HCT116 (cell line): ENCODE results near the gene LGALS7. TPM values are rescaled to one million over a fixed set of nuclear protein-coding genes. Genes with fewer than 3 reads are reported as not detected.

ENCODE experiments used
- ATAC-seq: fragments of 200-7000 bp; cut with Tn5 transposase; 2 replicates; pipeline ENCODE4 v1.9.1; 2020; ENCODE audit warnings: mild to moderate bottlenecking, moderate library complexity
- BruUV-seq: library from RNA; stranded (reverse); fragments of 400-500 nt; replicated peaks from 2 replicates; lab custom pipeline; 2021; lab: Mats Ljungman, UMichigan
- CTCF ChIA-PET: fragments of 300-600 bp; sonication (Branson Sonifier 250); formaldehyde crosslinking; loops from one replicate; lab custom pipeline; 2021; ENCODE audit warnings: antibody characterized with exemption; lab: Charles Lee
- POLR2A ChIA-PET: fragments of 300-600, 350-600 bp; sonication (Branson Sonifier 250); formaldehyde crosslinking; loops from one replicate; lab custom pipeline; 2021; ENCODE audit warnings: antibody characterized with exemption; lab: Charles Lee
- RAD21 ChIA-PET, 2 experiments: fragments of 300-600 bp; sonication (Branson Sonifier 250); formaldehyde crosslinking; loops; one replicate each; lab custom pipeline; 2023; ENCODE audit warnings: low total read pairs in 2 of 2; ENCODE audit not compliant: uncharacterized antibody in 2 of 2, unreplicated experiment in 2 of 2, low non-redundant PET in 1 of 2; lab: Charles Lee
- DNase-seq: peaks from one replicate; pipeline ENCODE4 v3.0.0-alpha.2; 2010; ENCODE audit warnings: low read depth, low spot score
- H2AFZ ChIP-seq: fragments of 200-600 bp; shearing (Covaris generic), sonication (generic); 2 replicates; pipeline ENCODE4 v1.6.1; 2017; ENCODE audit warnings: low read depth, mixed run types, mixed read lengths, antibody characterized with exemption, low read length; ENCODE audit not compliant: poor library complexity, severe bottlenecking
- H3K27ac ChIP-seq: 2 replicates; pipeline ENCODE4 v1.5.1; 2012; ENCODE audit warnings: low read depth, low read length
- H3K27me3 ChIP-seq: fragments of 200-600 bp; sonication (generic); 2 replicates; pipeline ENCODE4 v1.6.1; 2016; ENCODE audit warnings: mixed run types, low read length, mixed read lengths; ENCODE audit not compliant: insufficient read depth
- H3K36me3 ChIP-seq, 2 experiments: fragments of 200-500 bp in 1 of 2; fragments of 200-600 bp in 1 of 2; sonication (Bioruptor generic) in 1 of 2; sonication (generic) in 1 of 2; 2 replicates each; pipeline versions ENCODE4 v1.5.1 to v1.6.1; 2014 to 2016; ENCODE audit warnings: low read length in 2 of 2, inconsistent platforms in 1 of 2, mixed read lengths in 1 of 2, mixed run types in 1 of 2; ENCODE audit not compliant: insufficient read depth in 2 of 2, control insufficient read depth in 1 of 2
- H3K4me1 ChIP-seq, 2 experiments: fragments of 200-600 bp in 1 of 2; sonication (generic) in 1 of 2; 2 replicates each; pipeline versions ENCODE4 v1.5.1 to v1.6.1; 2012 to 2017; ENCODE audit warnings: low read length in 2 of 2, inconsistent platforms in 1 of 2, mild to moderate bottlenecking in 1 of 2, mixed read lengths in 1 of 2, mixed run types in 1 of 2, moderate library complexity in 1 of 2; ENCODE audit not compliant: insufficient read depth in 2 of 2, control insufficient read depth in 1 of 2
- H3K4me2 ChIP-seq: fragments of 200-600 bp; sonication (generic); 2 replicates; pipeline ENCODE4 v1.6.1; 2017; ENCODE audit warnings: mixed run types, low read length, mixed read lengths
- H3K4me3 ChIP-seq, 2 experiments: fragments of 200-600 bp in 1 of 2; sonication (generic) in 1 of 2; replicated peaks in 1 of 2; 2 replicates each; pipeline ENCODE4 v1.5.1; 2011 to 2016; ENCODE audit warnings: low read length in 2 of 2, control low read depth in 1 of 2, low read depth in 1 of 2, mild to moderate bottlenecking in 1 of 2, mixed read lengths in 1 of 2, mixed run types in 1 of 2
- H3K79me2 ChIP-seq: fragments of 200-600 bp; sonication (generic); 2 replicates; pipeline ENCODE4 v1.6.1; 2017; ENCODE audit warnings: mild to moderate bottlenecking, mixed run types, low read length, moderate library complexity, mixed read lengths; ENCODE audit not compliant: insufficient read depth
- H3K9ac ChIP-seq: fragments of 200-600 bp; sonication (generic); 2 replicates; pipeline ENCODE4 v1.6.1; 2016; ENCODE audit warnings: low read length, mixed read lengths
- H3K9me2 ChIP-seq: fragments of 200-600 bp; sonication (generic), shearing (Covaris generic); 2 replicates; pipeline ENCODE4 v1.6.1; 2017; ENCODE audit warnings: mixed run types, mild to moderate bottlenecking, moderate library complexity; ENCODE audit not compliant: insufficient read depth
- H3K9me3 ChIP-seq, 2 experiments: fragments of 200-500 bp in 1 of 2; fragments of 200-600 bp in 1 of 2; sonication (Bioruptor generic) in 1 of 2; sonication (generic) in 1 of 2; 2 replicates each; pipeline ENCODE4 v1.6.1; 2014 to 2017; ENCODE audit warnings: low read length in 2 of 2, mixed read lengths in 2 of 2, inconsistent platforms in 1 of 2, low read depth in 1 of 2, mild to moderate bottlenecking in 1 of 2, mixed run types in 1 of 2, moderate library complexity in 1 of 2; ENCODE audit not compliant: control insufficient read depth in 1 of 2, insufficient read depth in 1 of 2
- H4K20me1 ChIP-seq: fragments of 200-600 bp; sonication (generic), shearing (Covaris generic); 2 replicates; pipeline ENCODE4 v1.6.1; 2017; ENCODE audit warnings: mixed run types, mild to moderate bottlenecking, moderate library complexity; ENCODE audit not compliant: insufficient read depth
- EGR1 ChIP-seq: IDR thresholded peaks from 2 replicates; pipeline ENCODE4 v1.6.1; 2012; ENCODE audit warnings: low read depth
- EZH2phosphoT487 ChIP-seq: fragments of 200-600 bp; IDR thresholded peaks from 2 replicates; pipeline ENCODE4 v1.6.1; 2018; ENCODE audit warnings: antibody characterized with exemption, borderline replicate concordance
- FOSL1 ChIP-seq: IDR thresholded peaks from 2 replicates; pipeline ENCODE4 v1.6.1; 2012; ENCODE audit warnings: low read depth
- JUND ChIP-seq: IDR thresholded peaks from 2 replicates; pipeline ENCODE4 v1.6.1; 2012
- SRF ChIP-seq: IDR thresholded peaks from 2 replicates; pipeline ENCODE4 v1.6.1; 2012; ENCODE audit warnings: low read depth
- intact Hi-C: fragments of 100-400 bp; cut with micrococcal nuclease; formaldehyde crosslinking; loops from 2 replicates; pipeline ENCODE4 v1.10.0; 2022
- total RNA-seq: library from RNA; stranded (reverse); gene quantifications from one replicate; pipeline ENCODE4 v1.2.1, GENCODE V29; 2021; ENCODE audit not compliant: unreplicated experiment
- TF ChIP-seq, protein P1 (sequence below): IDR thresholded peaks from 2 replicates; pipeline ENCODE4 v1.6.1; 2012
- TF ChIP-seq, protein P2 (sequence below): IDR thresholded peaks from 2 replicates; pipeline ENCODE4 v1.6.1; 2011; ENCODE audit warnings: mild to moderate bottlenecking, low read length, moderate library complexity; ENCODE audit not compliant: insufficient replicate concordance; ENCODE audit errors: extremely low read depth
- TF ChIP-seq, protein P3 (sequence below), 3 experiments: fragments of 200-600 bp in 1 of 3; sonication (generic) in 1 of 3; IDR thresholded peaks in 2 of 3; conservative IDR thresholded peaks in 1 of 3; 2 replicates each; pipeline ENCODE4 v1.5.1; 2012 to 2017; ENCODE audit warnings: low read depth in 2 of 3, low read length in 2 of 3, antibody characterized with exemption in 1 of 3, borderline replicate concordance in 1 of 3, control low read depth in 1 of 3, mild to moderate bottlenecking in 1 of 3, mixed read lengths in 1 of 3, mixed run types in 1 of 3, moderate library complexity in 1 of 3; ENCODE audit not compliant: insufficient read depth in 1 of 3
- TF ChIP-seq, protein P4 (sequence below): IDR thresholded peaks from 2 replicates; pipeline ENCODE4 v1.6.1; 2012; ENCODE audit warnings: low read depth

The LGALS7 gene
- total RNA-seq, 1 experiment from 2014 or later, result not detected

DNA sequence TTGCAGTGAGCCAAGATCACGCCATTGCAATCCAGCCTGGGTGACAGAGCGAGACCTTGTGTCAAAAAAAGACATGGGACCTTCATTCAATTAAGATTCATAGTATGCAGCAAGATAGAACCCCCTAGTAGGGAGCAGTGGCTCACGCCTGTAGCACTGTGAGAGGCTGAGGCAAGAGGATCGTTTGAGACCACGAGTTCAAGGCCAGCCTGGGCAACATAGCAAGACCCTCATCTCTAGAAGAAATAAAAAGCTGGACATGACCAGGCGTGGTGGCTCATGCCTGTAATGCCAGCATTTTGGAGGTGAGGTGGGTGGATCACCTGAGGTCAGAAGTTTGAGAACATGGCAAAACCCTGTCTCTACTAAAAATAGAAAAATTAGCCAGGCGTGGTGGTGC, 7.1 kb upstream of the LGALS7 start:
- ChIA-PET POLR2A (no interaction called here), RAD21 (no interaction called here)
- H4K20me1 ChIP-seq, result no peaks in the 10 kb centered on the region
- no peak overlapping the region for H3K4me3 ChIP-seq
- H3K4me1 ChIP-seq, result no peaks in the 10 kb centered on the region
- H3K9ac ChIP-seq, result no peak overlapping the region
- no peaks in the 10 kb centered on the region for H3K27me3 ChIP-seq
- TF ChIP-seq, protein P1, sequence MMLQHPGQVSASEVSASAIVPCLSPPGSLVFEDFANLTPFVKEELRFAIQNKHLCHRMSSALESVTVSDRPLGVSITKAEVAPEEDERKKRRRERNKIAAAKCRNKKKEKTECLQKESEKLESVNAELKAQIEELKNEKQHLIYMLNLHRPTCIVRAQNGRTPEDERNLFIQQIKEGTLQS, result no peak
- TF ChIP-seq EGR1 (no peak), EZH2phosphoT487 (no peak), JUND (no peak), SRF (no peak)
- TF ChIP-seq, protein P2, sequence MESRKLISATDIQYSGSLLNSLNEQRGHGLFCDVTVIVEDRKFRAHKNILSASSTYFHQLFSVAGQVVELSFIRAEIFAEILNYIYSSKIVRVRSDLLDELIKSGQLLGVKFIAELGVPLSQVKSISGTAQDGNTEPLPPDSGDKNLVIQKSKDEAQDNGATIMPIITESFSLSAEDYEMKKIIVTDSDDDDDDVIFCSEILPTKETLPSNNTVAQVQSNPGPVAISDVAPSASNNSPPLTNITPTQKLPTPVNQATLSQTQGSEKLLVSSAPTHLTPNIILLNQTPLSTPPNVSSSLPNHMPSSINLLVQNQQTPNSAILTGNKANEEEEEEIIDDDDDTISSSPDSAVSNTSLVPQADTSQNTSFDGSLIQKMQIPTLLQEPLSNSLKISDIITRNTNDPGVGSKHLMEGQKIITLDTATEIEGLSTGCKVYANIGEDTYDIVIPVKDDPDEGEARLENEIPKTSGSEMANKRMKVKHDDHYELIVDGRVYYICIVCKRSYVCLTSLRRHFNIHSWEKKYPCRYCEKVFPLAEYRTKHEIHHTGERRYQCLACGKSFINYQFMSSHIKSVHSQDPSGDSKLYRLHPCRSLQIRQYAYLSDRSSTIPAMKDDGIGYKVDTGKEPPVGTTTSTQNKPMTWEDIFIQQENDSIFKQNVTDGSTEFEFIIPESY, result no peak
- TF ChIP-seq, all 23 proteins: peak for 0
- Histone ChIP-seq H3K36me3 (no peaks in the 10 kb centered on the region), H3K9me2 (no peaks in the 10 kb centered on the region), H3K4me2 (no peak overlapping the region), H3K9me3 (no peaks in the 10 kb centered on the region), H3K27ac (no peak overlapping the region), H3K79me2 (no peaks in the 10 kb centered on the region), H2AFZ (no peak overlapping the region)
- CTCF ChIA-PET, result no interaction called here
- intact Hi-C loops, result no loop called here
- ATAC-seq, result no peak
- no peak for DNase-seq
- BruUV-seq, result no TSS peak

DNA sequence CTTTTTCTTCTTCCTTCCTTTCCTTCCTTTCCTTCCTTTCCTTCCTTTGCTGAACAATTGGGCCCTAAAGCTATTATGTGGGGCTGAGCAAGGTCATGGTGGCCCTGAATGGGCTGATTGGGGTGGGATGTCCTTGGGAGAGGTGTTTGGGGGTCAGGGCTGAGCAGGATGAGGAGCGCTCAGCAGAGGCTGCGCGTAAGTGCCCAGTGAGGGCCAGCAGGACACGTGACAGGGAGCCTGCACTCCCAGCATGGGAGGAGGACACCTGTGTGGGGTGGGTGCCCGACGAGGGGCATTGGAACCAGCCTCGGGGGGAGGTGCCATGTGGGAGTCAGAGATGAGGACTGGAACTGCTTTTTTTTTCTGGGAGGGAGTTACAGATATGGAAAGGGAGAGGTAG, 5.4 kb upstream of the LGALS7 start:
- Histone ChIP-seq H3K9me2 (no peaks in the 10 kb centered on the region), H3K27ac (no peak overlapping the region), H3K36me3 (no peaks in the 10 kb centered on the region), H4K20me1 (no peaks in the 10 kb centered on the region), H3K27me3 (no peaks in the 10 kb centered on the region), H3K4me2 (no peak overlapping the region), H2AFZ (no peak overlapping the region), H3K4me1 (no peaks in the 10 kb centered on the region), H3K79me2 (no peaks in the 10 kb centered on the region), H3K4me3 (no peak overlapping the region), H3K9ac (no peak overlapping the region), H3K9me3 (no peaks in the 10 kb centered on the region)
- DNase-seq (no peak), ATAC-seq (no peak)
- CTCF ChIA-PET, result no interaction called here
- intact Hi-C loops, result no loop called here
- BruUV-seq, result no TSS peak
- RAD21 ChIA-PET, result no interaction called here
- POLR2A ChIA-PET, result interaction anchor here (0.6 to 1.4 kb wide), 2 partner anchors 44 to 86 kb away, joined by 3 read pairs; no protein-coding TSS in a partner anchor
- TF ChIP-seq, protein P2, result no peak
- TF ChIP-seq, protein P3, sequence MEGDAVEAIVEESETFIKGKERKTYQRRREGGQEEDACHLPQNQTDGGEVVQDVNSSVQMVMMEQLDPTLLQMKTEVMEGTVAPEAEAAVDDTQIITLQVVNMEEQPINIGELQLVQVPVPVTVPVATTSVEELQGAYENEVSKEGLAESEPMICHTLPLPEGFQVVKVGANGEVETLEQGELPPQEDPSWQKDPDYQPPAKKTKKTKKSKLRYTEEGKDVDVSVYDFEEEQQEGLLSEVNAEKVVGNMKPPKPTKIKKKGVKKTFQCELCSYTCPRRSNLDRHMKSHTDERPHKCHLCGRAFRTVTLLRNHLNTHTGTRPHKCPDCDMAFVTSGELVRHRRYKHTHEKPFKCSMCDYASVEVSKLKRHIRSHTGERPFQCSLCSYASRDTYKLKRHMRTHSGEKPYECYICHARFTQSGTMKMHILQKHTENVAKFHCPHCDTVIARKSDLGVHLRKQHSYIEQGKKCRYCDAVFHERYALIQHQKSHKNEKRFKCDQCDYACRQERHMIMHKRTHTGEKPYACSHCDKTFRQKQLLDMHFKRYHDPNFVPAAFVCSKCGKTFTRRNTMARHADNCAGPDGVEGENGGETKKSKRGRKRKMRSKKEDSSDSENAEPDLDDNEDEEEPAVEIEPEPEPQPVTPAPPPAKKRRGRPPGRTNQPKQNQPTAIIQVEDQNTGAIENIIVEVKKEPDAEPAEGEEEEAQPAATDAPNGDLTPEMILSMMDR (IDR thresholded peaks at IDR 0.05 in 2 of 3, conservative IDR thresholded peaks at IDR 0.05 in 1 of 3; ENCODE audit: borderline replicate concordance in 1 of 3, insufficient read depth in 1 of 3, low read depth in 2 of 3, low read length in 2 of 3), result no peak
- TF ChIP-seq, protein P4, sequence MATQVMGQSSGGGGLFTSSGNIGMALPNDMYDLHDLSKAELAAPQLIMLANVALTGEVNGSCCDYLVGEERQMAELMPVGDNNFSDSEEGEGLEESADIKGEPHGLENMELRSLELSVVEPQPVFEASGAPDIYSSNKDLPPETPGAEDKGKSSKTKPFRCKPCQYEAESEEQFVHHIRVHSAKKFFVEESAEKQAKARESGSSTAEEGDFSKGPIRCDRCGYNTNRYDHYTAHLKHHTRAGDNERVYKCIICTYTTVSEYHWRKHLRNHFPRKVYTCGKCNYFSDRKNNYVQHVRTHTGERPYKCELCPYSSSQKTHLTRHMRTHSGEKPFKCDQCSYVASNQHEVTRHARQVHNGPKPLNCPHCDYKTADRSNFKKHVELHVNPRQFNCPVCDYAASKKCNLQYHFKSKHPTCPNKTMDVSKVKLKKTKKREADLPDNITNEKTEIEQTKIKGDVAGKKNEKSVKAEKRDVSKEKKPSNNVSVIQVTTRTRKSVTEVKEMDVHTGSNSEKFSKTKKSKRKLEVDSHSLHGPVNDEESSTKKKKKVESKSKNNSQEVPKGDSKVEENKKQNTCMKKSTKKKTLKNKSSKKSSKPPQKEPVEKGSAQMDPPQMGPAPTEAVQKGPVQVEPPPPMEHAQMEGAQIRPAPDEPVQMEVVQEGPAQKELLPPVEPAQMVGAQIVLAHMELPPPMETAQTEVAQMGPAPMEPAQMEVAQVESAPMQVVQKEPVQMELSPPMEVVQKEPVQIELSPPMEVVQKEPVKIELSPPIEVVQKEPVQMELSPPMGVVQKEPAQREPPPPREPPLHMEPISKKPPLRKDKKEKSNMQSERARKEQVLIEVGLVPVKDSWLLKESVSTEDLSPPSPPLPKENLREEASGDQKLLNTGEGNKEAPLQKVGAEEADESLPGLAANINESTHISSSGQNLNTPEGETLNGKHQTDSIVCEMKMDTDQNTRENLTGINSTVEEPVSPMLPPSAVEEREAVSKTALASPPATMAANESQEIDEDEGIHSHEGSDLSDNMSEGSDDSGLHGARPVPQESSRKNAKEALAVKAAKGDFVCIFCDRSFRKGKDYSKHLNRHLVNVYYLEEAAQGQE, result no peak
- TF ChIP-seq FOSL1, result no peak
